Neural progenitor cell (in vitro differentiated cells): Measurements from ENCODE around the gene COL26A1. TPM values are rescaled to one million over a fixed set of nuclear protein-coding genes. Genes with fewer than 3 reads are reported as not detected.
A peak's percentile ranks its signal among the peaks of the same experiment; 100 is the strongest.

Experiments
- DNase-seq: peaks from one replicate; pipeline ENCODE4 v3.0.0-alpha.2; 2016; ENCODE audit warnings: low spot score
- H2AFZ ChIP-seq: fragments of 200-600 bp; sonication (generic); replicated peaks from 2 replicates; pipeline ENCODE4 v1.6.1; 2016; ENCODE audit warnings: antibody characterized with exemption
- H3F3A ChIP-seq: fragments of 200-600 bp; sonication (generic); 2 replicates; pipeline ENCODE4 v1.6.1; 2016; ENCODE audit warnings: antibody characterized with exemption, low read depth
- H3K27ac ChIP-seq: fragments of 200-600 bp; sonication (generic); 2 replicates; pipeline ENCODE4 v1.5.1; 2016; ENCODE audit warnings: mild to moderate bottlenecking
- H3K27me3 ChIP-seq: fragments of 200-600 bp; sonication (generic); 2 replicates; pipeline ENCODE4 v1.6.1; 2016; ENCODE audit warnings: mild to moderate bottlenecking, moderate library complexity
- H3K36me3 ChIP-seq: fragments of 200-600 bp; sonication (generic); 2 replicates; pipeline ENCODE4 v1.5.1; 2016
- H3K4me1 ChIP-seq: fragments of 200-600 bp; sonication (generic); 2 replicates; pipeline ENCODE4 v1.6.1; 2016; ENCODE audit warnings: mixed run types
- H3K4me2 ChIP-seq: fragments of 200-600 bp; sonication (generic); 2 replicates; pipeline ENCODE4 v1.6.1; 2016
- H3K4me3 ChIP-seq: fragments of 200-600 bp; sonication (generic); 2 replicates; pipeline ENCODE4 v1.5.1; 2016
- H3K79me2 ChIP-seq: fragments of 200-600 bp; sonication (generic); 2 replicates; pipeline ENCODE4 v1.6.1; 2016; ENCODE audit warnings: low read depth
- H3K9ac ChIP-seq: fragments of 200-600 bp; sonication (generic); 2 replicates; pipeline ENCODE4 v1.6.1; 2016
- H3K9me3 ChIP-seq: fragments of 200-600 bp; sonication (generic); 2 replicates; pipeline ENCODE4 v1.5.1; 2016; ENCODE audit warnings: low read depth
- H4K20me1 ChIP-seq: fragments of 200-600 bp; sonication (generic); 2 replicates; pipeline ENCODE4 v1.6.1; 2016; ENCODE audit warnings: low read depth
- H3K27ac Mint-ChIP-seq: 3 replicates; pipeline ENCODE4 v1.8.0; 2021; ENCODE audit warnings: mixed read lengths
- H3K27me3 Mint-ChIP-seq: 2 replicates; pipeline ENCODE4 v1.8.0; 2022; ENCODE audit warnings: low read depth, mild to moderate bottlenecking, inconsistent platforms, moderate library complexity, mixed read lengths; ENCODE audit not compliant: insufficient read depth
- H3K36me3 Mint-ChIP-seq: 3 replicates; pipeline ENCODE4 v1.8.0; 2021; ENCODE audit warnings: mixed read lengths
- H3K4me1 Mint-ChIP-seq: 3 replicates; pipeline ENCODE4 v1.8.0; 2021; ENCODE audit warnings: mixed read lengths
- H3K4me3 Mint-ChIP-seq: 3 replicates; pipeline ENCODE4 v1.8.0; 2021; ENCODE audit warnings: mild to moderate bottlenecking, moderate library complexity, mixed read lengths
- H3K9me3 Mint-ChIP-seq: 3 replicates; pipeline ENCODE4 v1.8.0; 2020; ENCODE audit warnings: mixed read lengths
- CTCF ChIP-seq: fragments of 200-600 bp; sonication (generic); IDR thresholded peaks from 2 replicates; pipeline ENCODE4 v1.5.1; 2017; ENCODE audit warnings: antibody characterized with exemption, mild to moderate bottlenecking
- EZH2 ChIP-seq: fragments of 200-600 bp; sonication (generic); IDR thresholded peaks from 2 replicates; pipeline ENCODE4 v1.6.1; 2017; ENCODE audit warnings: antibody characterized with exemption, mild to moderate bottlenecking, moderate library complexity
- EZH2phosphoT487 ChIP-seq: fragments of 200-600 bp; sonication (generic); IDR thresholded peaks from 2 replicates; pipeline ENCODE4 v1.6.1; 2017; ENCODE audit warnings: antibody characterized with exemption
- total RNA-seq: library from RNA; depleted of rRNA; stranded (reverse); fragments of >200 nt; gene quantifications from 2 replicates; pipeline ENCODE4 v1.2.3, GENCODE V29; 2015; ENCODE audit warnings: low replicate concordance

The COL26A1 gene
- total RNA-seq, 1 donor from 2014 or later = 26.7 TPM

- H3K27me3 Mint-ChIP-seq = peaks cover 9% of the 10 kb centered on the region
- Histone ChIP-seq H2AFZ (no peak overlapping the region), H3K9ac (no peak overlapping the region), H3K79me2 (no peaks in the 10 kb centered on the region), H3K4me3 (no peak overlapping the region), H3K27me3 (no peaks in the 10 kb centered on the region), H3K27ac (no peak overlapping the region), H3K4me2 (no peak overlapping the region), H3K36me3 (no peaks in the 10 kb centered on the region), H3K4me1 (peaks cover 9% of the 10 kb centered on the region), H3K9me3 (no peaks in the 10 kb centered on the region), H3F3A (peaks cover 9% of the 10 kb centered on the region), H4K20me1 (no peaks in the 10 kb centered on the region)
- no peaks in the 10 kb centered on the region for H3K36me3 Mint-ChIP-seq
- no peaks in the 10 kb centered on the region for H3K9me3 Mint-ChIP-seq
- no peak for TF ChIP-seq EZH2phosphoT487
- no peak for TF ChIP-seq CTCF
- TF ChIP-seq EZH2 = no peak
- H3K4me3 Mint-ChIP-seq = no peak overlapping the region
- peaks cover 23% of the 10 kb centered on the region for H3K4me1 Mint-ChIP-seq
- no peak overlapping the region for H3K27ac Mint-ChIP-seq
- DNase-seq = no peak
These were observed 226.4 kb downstream of the COL26A1 start for GRCh38 chr7:101589052-101589451.

- peaks cover 10% of the 10 kb centered on the region for H3K27me3 Mint-ChIP-seq
- Histone ChIP-seq H3K4me3 (no peak overlapping the region), H3F3A (peaks cover 9% of the 10 kb centered on the region), H2AFZ (no peak overlapping the region), H3K4me2 (no peak overlapping the region), H3K9me3 (no peaks in the 10 kb centered on the region), H3K27me3 (no peaks in the 10 kb centered on the region), H3K9ac (no peak overlapping the region), H3K27ac (no peak overlapping the region), H3K79me2 (no peaks in the 10 kb centered on the region), H3K4me1 (peaks cover 9% of the 10 kb centered on the region), H4K20me1 (no peaks in the 10 kb centered on the region), H3K36me3 (no peaks in the 10 kb centered on the region)
- H3K36me3 Mint-ChIP-seq = no peaks in the 10 kb centered on the region
- DNase-seq = no peak
- H3K4me1 Mint-ChIP-seq = peaks cover 23% of the 10 kb centered on the region
- TF ChIP-seq EZH2phosphoT487 (no peak), CTCF (no peak), EZH2 (no peak)
- H3K9me3 Mint-ChIP-seq = no peaks in the 10 kb centered on the region
- H3K27ac Mint-ChIP-seq = no peak overlapping the region
- no peak overlapping the region for H3K4me3 Mint-ChIP-seq
These were observed 227.4 kb downstream of the COL26A1 start for GRCh38 chr7:101589976-101590662.

- Mint-ChIP-seq H3K4me3 (no peak overlapping the region), H3K4me1 (peaks cover 23% of the 10 kb centered on the region), H3K27me3 (peaks cover 10% of the 10 kb centered on the region)
These were observed 228.2 kb downstream of the COL26A1 start for GRCh38 chr7:101590663-101591435.

More at GRCh38 chr7:101590663-101591435, 228.2 kb downstream of the COL26A1 start:
- Histone ChIP-seq H3K36me3 (no peaks in the 10 kb centered on the region), H3K27me3 (no peaks in the 10 kb centered on the region), H3K27ac (no peak overlapping the region), H3K9ac (no peak overlapping the region), H3K4me2 (no peak overlapping the region), H2AFZ (no peak overlapping the region), H3K4me3 (no peak overlapping the region), H3K9me3 (no peaks in the 10 kb centered on the region), H3K79me2 (no peaks in the 10 kb centered on the region), H3K4me1 (peaks cover 9% of the 10 kb centered on the region), H3F3A (peaks cover 9% of the 10 kb centered on the region), H4K20me1 (no peaks in the 10 kb centered on the region)
- H3K27ac Mint-ChIP-seq = peak overlapping the region; percentile 70
- no peak for DNase-seq
- TF ChIP-seq EZH2phosphoT487 = no peak
- no peak for TF ChIP-seq EZH2
- no peak for TF ChIP-seq CTCF
- H3K36me3 Mint-ChIP-seq = no peaks in the 10 kb centered on the region
- H3K9me3 Mint-ChIP-seq = no peaks in the 10 kb centered on the region
